LHCN-M2 (cell line): ENCODE measurements around the gene RAB40A. TPM values are rescaled to one million over a fixed set of nuclear protein-coding genes. Genes with fewer than 3 reads are reported as not detected.

Experiments used
- DNase-seq: peaks from one replicate; pipeline ENCODE4 v3.0.0-alpha.2; 2012; ENCODE audit warnings: low read depth
- polyA plus RNA-seq: library from polyadenylated mRNA; unstranded; fragments of >200 nt; gene quantifications from one replicate; pipeline ENCODE4 v1.2.1, GENCODE V29; 2012; ENCODE audit warnings: missing spikeins
- total RNA-seq: library from RNA; depleted of rRNA; stranded (reverse); fragments of >200 nt; gene quantifications from 2 replicates; pipeline ENCODE4 v1.2.3, GENCODE V29; 2014; rRNA removed

Gene RAB40A
- total RNA-seq = 0.11 and 0.38 TPM in 2 replicates
- 0.26 TPM for polyA plus RNA-seq

- no peak for DNase-seq
These were observed at the start of gene RAB40A for GRCh38 chrX:103519389-103519788. RAB40A (minus strand) TSS chrX:103519489; CDS start chrX:103500756, 18,733 bp downstream.

GRCh38 chrX:103565752-103566151 is 46.5 kb upstream of the RAB40A start:
- peak; percentile 79 for DNase-seq

GRCh38 chrX:103565197-103565596 is 45.9 kb upstream of the RAB40A start:
- DNase-seq = no peak

DNA sequence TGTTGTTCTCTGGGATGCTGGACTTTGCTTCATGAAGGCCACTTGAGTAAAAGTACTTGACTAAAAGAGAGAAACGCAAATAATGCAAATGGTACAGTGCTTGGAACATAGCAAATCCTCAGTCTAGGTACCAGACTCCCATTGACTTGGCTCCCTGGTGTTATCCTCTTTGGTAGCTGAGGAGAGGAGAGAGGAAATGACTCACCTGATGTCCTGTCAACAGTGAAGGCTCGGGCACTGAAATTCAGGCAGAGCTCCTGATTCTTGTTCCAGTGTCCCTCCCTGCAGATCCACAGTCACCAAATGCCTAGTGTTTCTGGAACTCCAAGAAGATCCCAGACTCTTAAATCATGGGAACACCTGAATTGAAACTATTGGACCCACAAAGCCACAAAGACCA is 43.5 kb upstream of the RAB40A start:
- peak; percentile 17 for DNase-seq

DNA sequence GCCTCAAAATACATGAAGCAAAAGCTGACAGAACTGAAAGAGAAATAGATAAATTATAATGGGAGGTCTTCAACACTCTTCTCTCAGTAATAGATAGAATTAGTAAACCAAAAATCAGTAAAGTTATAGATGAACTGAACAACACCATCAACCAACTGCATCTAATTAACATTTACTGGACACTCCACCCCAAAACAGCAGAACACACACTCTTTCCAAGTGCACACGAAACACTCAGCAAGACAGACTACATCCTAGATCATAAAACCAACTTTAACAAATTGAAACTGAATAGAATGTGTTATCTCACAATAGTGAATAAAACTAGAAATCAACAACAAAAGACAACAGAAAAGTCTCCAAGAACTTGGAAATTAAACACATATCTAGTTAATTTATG is 41.0 kb upstream of the RAB40A start:
- DNase-seq = no peak

- no peak for DNase-seq
These were observed 37.8 kb upstream of the RAB40A start for GRCh38 chrX:103556963-103557612.

DNA sequence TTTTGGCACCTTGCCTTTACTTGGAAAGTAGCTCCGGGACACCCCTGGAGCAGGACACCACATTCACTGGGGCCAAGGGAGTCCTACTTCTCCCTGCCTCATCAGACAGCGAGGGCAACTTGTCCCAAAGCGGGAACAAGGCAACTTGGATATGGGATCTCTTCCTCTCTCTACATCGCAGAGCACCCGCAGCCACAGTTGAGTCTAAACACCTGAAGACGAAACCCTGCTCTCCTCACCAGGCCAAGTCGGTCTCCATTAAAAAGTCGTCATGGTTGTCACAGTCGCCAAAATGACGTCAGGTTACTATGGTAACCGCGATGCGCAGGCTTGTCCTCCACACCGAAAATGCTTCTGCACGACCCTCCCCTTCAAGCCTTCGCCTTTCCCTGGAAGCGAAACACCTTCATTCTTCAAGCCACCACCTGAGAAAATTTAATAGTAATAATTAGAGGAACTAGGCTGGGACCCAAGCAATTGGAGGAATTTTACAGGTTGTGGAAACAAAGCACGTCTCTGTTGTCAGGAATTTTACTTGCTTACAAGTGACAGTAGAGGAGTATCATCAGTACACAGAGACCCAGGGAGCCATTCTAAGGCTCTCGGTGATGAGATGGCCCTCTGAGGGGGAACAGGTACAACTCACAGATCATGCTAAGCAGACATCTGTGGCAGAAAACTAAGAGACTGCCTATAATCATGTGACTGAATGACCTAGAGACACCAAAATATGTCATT is 35.6 kb upstream of the RAB40A start:
- no peak for DNase-seq

- no peak for DNase-seq
These were observed 32.9 kb upstream of the RAB40A start for GRCh38 chrX:103552236-103552635.

DNA sequence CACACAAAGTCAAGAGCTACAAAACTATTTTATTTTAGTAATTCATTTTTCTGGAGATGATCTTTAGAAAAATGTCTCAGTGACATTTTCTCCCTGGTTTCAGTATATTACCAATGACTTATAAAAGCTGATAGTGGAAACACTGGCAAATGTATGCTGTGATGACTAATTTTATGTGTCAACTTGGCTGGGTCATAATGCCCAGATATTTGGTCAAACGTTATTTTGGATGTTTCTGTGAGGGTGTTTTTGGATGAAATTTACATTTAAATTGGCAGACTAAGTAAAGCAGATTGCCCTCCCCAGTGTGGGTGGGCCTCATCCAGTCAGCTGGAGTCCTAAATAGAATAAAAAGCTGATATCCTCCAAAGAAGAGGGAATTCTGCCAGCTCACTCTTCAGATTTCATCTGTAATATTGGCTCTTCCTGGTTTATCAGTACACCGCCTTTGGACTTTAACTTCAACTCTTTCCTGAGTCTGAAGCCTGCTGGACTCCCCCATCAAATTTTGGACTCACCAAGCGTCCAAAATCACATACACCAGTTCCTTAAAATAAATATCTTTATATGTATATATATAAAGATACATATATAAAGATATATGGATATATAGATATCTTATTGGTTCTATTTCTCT is 31.2 kb upstream of the RAB40A start:
- DNase-seq = no peak

DNA sequence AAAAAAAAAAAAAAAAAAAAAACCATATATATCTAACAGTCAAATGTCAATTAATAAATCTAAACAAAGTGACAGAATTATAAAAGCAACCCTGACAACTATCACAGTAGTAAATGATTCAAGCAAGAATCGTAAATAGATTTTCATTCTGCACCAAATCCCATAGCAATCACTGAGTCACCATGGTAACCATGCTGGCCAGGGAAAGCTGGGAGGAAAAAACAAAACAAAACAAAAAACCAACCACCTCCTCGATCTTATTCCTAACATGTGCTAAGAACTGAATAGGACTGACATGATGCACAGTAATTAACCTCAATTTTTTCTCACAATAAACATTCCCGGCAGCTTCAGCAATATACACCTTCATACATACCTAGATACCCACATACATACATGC is 30.6 kb upstream of the RAB40A start:
- DNase-seq = no peak

DNA sequence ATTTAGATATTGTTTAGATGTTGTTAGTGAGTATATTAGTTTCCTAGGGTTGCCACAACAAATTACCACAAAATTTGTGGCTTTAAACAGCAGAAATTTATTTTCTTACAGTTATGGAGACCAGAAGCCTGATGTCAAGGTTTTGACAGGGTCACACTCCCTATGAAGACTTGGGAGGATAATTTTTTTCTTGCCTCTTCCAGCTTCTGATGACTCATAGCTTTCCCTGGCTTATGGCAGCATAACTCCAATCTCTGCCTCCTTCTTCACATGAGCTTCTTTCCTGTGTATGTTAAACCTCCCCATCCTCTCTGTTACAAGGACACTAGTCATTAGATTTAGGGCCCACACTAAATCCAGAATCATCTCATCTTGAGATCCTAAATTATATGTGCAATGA is 20.9 kb upstream of the RAB40A start:
- peak; percentile 60 for DNase-seq

GRCh38 chrX:103539695-103540094 is 20.4 kb upstream of the RAB40A start:
- DNase-seq = no peak

DNA sequence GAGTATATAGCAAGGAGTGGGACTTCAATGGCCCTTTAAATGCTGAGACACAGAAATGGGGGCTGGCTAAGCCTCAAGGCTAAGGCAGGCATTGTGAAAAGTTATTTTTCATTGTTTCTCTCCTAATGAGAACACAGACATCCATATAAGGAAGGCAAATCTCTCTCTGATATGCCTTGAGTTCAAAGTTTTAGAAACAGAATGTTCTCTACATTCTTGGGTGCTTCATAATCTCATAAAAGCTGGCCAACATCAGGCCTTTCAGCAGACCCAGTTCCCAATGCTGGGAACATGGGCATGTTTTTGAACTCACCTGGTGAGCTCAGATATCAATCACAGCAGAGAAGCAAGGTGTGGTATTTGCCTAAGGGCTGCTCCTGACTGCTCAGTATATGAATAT is 19.4 kb upstream of the RAB40A start:
- peak; percentile 56 for DNase-seq

DNA sequence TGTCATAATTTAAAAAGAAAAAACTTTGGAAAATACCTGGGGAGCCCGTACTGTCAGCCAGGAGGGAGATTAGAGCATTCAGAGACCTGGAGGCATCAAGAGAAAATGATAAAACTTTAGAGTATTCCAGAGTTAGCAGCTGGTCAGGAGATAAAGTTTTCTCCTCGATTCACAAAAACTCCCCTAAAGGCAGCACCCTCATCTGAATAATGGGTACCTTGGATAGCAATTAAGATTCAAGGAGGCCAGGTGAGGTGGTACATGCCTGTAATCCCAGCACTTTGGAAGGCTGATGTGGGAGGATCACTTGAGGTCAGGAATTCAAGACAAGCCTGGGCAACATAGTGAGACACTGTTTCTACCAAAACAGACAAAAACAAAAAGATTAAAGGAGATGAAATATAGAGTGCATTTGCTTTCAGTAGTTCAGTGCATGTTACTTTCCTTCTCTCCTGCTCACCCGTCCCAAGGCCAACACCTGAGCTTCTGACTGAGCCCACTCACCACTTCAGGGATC is 18.6 kb upstream of the RAB40A start:
- DNase-seq = no peak

- DNase-seq = peak; percentile 22
These were observed 17.4 kb upstream of the RAB40A start for GRCh38 chrX:103536732-103537131.

DNA sequence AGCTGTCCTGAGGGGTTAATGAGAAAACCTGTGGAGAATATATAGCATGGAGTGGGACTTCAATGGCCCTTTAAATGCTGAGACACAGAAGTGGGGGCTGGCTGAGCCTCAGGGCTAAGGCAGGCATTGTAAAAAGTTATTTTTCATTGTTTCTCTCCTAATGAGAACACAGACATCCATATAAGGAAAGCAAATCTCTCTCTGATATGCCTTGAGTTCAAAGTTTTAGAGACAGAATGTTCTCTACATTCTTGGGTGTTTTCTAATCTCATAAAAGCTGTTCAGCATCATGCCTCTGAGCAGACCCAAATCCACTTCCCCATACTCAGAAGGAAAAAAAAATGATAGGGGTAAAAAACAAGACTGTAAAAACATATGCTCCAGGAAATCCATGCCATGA is 16.8 kb upstream of the RAB40A start:
- DNase-seq = peak; percentile 54

DNA sequence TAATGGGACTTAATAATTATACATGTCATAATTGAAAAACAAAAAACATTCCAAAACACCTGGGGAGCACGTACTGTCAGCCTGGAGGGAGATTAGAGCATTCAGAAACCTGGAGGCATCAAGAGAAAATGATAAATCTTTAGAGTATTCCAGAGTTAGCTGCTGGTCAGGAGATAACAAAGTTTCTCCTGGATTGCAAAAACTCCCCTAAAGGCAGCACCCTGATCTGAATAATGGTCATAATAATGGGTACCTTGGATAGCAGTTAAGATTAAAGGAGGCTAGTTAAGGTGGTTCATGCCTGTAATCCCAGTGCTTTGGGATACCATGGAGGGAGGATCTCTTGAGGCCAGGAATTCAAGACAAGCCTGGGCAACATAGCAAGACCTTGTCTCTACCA is 15.9 kb upstream of the RAB40A start:
- no peak for DNase-seq

DNA sequence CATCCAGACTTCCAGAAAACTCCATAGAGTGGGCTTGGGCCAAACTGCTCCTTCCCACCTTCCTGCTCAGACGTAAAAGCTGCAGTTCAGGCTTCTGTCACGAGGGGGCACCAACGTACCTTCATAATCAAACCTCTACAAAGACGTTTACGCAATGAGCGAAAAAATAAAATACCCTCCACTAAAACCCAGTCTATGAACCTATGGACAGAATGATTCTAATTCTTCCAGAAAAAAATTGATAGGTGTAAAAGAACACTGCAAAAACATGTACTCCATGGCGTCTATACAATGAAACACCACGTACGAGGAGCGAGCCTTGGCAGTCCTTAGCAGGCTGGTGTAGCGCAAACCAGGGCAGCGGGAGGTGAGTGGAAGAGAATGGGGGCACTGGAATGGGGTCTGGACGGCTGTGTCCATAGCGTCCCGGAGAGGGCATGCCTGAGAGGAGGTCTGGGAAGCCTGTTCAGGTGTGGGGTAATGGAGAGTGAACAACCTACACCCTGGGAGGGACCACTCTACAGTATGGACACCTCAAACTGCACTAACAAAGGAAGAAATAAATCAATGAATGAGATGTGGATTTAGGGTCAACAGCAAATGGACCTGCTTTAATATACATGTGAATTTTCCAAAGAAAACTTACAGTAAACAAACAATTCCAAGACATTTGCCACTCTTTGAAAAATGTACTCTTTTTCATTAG is 14.4 kb upstream of the RAB40A start:
- DNase-seq = peak; percentile 61

GRCh38 chrX:103531002-103531401 is 11.7 kb upstream of the RAB40A start:
- peak; percentile 69 for DNase-seq

- no peak for DNase-seq
These were observed 11.3 kb upstream of the RAB40A start for GRCh38 chrX:103530545-103530944.

GRCh38 chrX:103529550-103529949 is 10.3 kb upstream of the RAB40A start:
- DNase-seq = no peak

DNA sequence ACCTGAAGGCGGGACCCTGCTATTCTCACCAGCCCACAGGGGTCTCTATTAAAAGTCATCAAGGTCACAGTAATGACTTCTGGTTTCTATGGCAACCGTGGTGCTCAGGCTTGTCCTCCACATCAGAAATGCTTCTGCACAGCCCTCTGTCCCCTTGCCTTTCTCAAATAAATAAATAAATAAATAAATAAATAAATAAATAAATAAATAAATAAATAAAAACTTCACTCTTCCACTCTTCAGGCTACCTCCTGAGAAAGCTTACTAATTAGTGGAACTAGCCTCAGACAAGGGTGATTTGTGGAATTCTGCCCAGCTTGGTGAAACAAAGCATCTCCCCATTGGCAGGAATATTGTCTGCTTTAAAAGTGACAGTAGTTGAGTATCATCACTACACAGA is 5.5 kb upstream of the RAB40A start:
- DNase-seq = no peak
